Thymus (tissue), 11 donors: ENCODE data around the gene LDB3. TPM values are rescaled to one million over a fixed set of nuclear protein-coding genes. Genes with fewer than 3 reads are reported as not detected.
"Not testable (repeated sequence)": the region's sequence is repeated elsewhere in the genome, so short reads cannot be mapped to it uniquely, and the experiment has no call there.

Experiments
- DNase-seq, 9 donors: peaks; one replicate each; pipeline ENCODE4 v3.0.0-alpha.2; 2013; ENCODE audit warnings: low spot score in 9 of 9, low read depth in 6 of 9, missing footprints in 1 of 9
- H3K27ac ChIP-seq, 2 donors: one replicate each; pipeline ENCODE4 v1.5.1; 2013; ENCODE audit warnings: control low read depth in 1 of 2, low read depth in 1 of 2, low read length in 1 of 2, mild to moderate bottlenecking in 1 of 2, moderate library complexity in 1 of 2
- H3K27me3 ChIP-seq, 2 donors: one replicate each; pipeline ENCODE4 v1.5.1; 2013; ENCODE audit warnings: low read length in 1 of 2; ENCODE audit not compliant: control insufficient read depth in 2 of 2, insufficient read depth in 1 of 2
- H3K36me3 ChIP-seq, 2 donors: one replicate each; pipeline ENCODE4 v1.5.1; 2013; ENCODE audit warnings: low read length in 1 of 2, mild to moderate bottlenecking in 1 of 2, moderate library complexity in 1 of 2; ENCODE audit not compliant: control insufficient read depth in 2 of 2, insufficient read depth in 2 of 2
- H3K4me1 ChIP-seq, 2 donors: one replicate each; pipeline ENCODE4 v1.5.1; 2013; ENCODE audit warnings: low read length in 2 of 2; ENCODE audit not compliant: control insufficient read depth in 2 of 2, insufficient read depth in 2 of 2
- H3K4me3 ChIP-seq, 2 donors: one replicate each; pipeline ENCODE4 v1.5.1; 2013; ENCODE audit warnings: low read length in 2 of 2, control low read depth in 1 of 2, mild to moderate bottlenecking in 1 of 2
- H3K9me3 ChIP-seq, 2 donors: one replicate each; pipeline ENCODE4 v1.5.1; 2013; ENCODE audit warnings: low read length in 1 of 2, mild to moderate bottlenecking in 1 of 2; ENCODE audit not compliant: control insufficient read depth in 2 of 2, insufficient read depth in 1 of 2
- WGBS: extraction: QIAGEN DNeasy Blood & Tissue Kit; methylation state at CpG from one replicate; pipeline ENCODE4 v1.1.7; 2013; 5-methylcytosine and 5-hydroxymethylcytosine counted together
- polyA plus RNA-seq: library from polyadenylated mRNA; stranded (reverse); fragments of 200-250 nt; gene quantifications from one replicate; pipeline ENCODE4 v1.2.3, GENCODE V29; 2013
- total RNA-seq: library from RNA; stranded (reverse); fragments of 120-200 nt; gene quantifications from one replicate; pipeline ENCODE4 v1.2.4, GENCODE V29; 2013
- donor health status: healthy.

Gene LDB3
- total and polyA plus RNA-seq, 2 donors, result 0.38 to 2.9 TPM

DNA sequence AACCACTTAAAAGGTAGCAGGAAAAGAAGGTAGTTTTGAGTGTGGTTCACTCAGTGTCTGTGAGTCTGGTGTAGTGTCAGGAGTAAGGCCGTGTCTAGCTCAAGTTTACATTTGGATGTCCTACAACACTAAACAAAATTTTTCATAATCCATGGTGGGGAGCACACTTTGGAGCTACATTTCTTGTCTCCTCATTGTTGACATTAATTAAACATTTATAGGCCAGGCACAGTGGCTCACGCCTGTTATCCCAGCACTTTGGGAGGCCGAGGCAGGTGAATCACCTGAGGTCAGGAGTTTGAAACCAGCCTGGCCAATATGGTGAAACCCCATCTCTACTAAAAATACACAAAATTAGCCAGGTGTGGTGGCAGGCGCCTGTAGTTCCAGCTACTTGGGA, 67.0 kb downstream of the LDB3 start:
- not testable (repeated sequence) for H3K27ac ChIP-seq, H3K9me3 ChIP-seq, H3K27me3 ChIP-seq, H3K4me1 ChIP-seq, H3K36me3 ChIP-seq, H3K4me3 ChIP-seq, DNase-seq
- WGBS, result 92% methylated on average over 4 of the region's 4 CpGs

DNA sequence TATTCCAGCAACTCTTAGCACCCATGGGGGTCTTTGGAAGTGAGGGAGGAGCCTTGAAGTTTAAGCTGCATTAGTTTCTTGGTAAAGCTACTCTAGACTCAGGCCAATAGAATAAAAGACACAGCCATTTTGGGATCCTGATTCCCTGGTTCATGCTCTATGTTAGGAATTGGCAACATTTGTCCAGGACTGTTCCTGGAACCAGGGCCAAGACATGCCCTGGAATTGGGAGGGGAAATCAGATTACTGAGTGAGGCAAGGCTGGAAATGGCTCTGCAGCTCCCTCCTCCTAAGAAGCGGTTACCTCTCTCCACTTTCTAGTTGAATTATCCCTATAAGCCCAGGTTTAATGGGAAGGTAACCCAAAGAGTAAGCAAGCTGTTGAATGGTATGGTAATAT, 73.9 kb downstream of the LDB3 start:
- no peak overlapping the region for H3K27ac ChIP-seq
- H3K9me3 ChIP-seq, result no peaks in the 10 kb centered on the region
- no peak overlapping the region for H3K4me3 ChIP-seq
- H3K27me3 ChIP-seq, result no peaks in the 10 kb centered on the region
- H3K36me3 ChIP-seq, result no peaks in the 10 kb centered on the region
- DNase-seq, result no peak
- H3K4me1 ChIP-seq, result no peaks in the 10 kb centered on the region
- 100% methylated on average over 1 of the region's 1 CpG for WGBS

DNA sequence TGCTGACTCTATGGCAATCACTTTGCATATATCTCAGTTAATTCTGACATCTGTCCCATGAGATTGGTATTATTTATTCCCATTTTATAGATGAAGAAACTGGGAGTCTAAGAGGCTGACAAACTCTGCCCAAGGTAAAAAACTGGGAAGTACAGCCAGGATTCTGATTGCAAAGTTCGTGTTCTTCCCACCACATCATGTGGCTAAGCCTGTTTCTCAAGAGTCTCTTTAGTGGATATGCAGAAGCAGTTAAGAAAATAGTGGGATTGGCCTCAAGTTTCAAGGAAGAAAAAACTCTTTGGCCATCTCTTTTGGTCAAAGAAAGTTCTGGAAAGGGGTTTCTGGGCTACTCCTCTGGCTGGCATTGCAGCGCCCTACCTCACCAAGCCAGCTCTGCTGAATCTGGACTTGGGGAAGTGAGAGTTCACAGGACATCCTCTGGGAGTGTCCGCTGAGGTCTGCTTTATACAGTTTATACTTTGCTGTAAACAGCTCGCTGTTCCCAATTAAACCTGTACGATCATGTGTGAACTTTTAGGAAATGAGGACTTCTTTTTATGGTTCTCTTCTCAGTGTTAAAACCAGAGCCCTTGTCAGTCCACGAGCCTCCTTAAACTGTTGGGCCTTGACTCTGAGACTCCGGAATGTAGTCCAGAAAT, 75.9 kb downstream of the LDB3 start:
- H3K36me3 ChIP-seq, result no peaks in the 10 kb centered on the region
- no peak overlapping the region for H3K4me3 ChIP-seq
- 85% methylated on average over 7 of the region's 7 CpGs for WGBS
- H3K27ac ChIP-seq, result no peak overlapping the region
- no peaks in the 10 kb centered on the region for H3K9me3 ChIP-seq
- no peaks in the 10 kb centered on the region for H3K27me3 ChIP-seq
- H3K4me1 ChIP-seq, result no peaks in the 10 kb centered on the region
- DNase-seq, result no peak

DNA sequence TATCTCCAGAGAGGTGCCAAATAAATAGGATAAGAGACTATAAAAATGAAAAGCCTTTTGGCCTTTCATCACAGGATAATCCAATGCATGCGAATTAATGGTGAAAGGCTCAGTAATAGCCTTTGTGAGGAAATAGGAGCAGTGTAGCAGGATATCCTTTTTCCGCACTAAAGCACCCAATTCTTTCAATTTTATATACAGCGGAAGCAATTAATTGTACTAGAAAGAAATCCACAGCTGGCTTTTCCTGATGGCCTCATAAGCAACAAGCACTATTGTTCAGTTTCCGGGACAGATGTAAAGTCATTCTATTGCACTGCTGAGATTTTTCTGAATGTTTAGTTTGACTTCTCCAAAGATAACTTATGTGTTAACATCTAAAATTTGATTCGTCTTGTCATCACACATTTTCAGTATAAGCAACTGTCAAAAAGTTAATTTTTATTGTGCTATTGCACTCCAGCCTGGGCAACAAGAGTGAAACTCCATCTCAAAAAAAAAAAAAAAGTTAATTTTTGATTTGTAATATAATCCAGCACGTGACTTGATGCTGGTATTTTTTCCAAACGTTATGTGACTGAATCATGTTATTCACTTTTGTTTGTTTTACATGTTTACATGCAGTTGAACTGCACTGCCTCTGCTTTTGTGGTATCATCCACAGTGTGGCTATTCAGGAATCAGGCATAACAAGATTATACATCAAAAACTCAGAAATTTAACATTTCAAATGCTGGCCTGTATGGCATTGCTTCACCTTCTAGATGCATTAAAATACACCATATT, 79.7 kb downstream of the LDB3 start:
- Histone ChIP-seq H3K4me3 (no peak overlapping the region), H3K4me1 (no peaks in the 10 kb centered on the region), H3K36me3 (no peaks in the 10 kb centered on the region), H3K27me3 (peaks cover 0 to 7% of the 10 kb centered on the region in 2 donors), H3K9me3 (no peaks in the 10 kb centered on the region), H3K27ac (no peak overlapping the region)
- WGBS, result 18% methylated on average over 7 of the region's 7 CpGs
- DNase-seq, result no peak

- Histone ChIP-seq H3K4me1 (no peaks in the 10 kb centered on the region), H3K27ac (no peak overlapping the region), H3K9me3 (no peaks in the 10 kb centered on the region), H3K4me3 (no peak overlapping the region), H3K36me3 (no peaks in the 10 kb centered on the region), H3K27me3 (peaks cover 10 to 24% of the 10 kb centered on the region in 2 donors)
- whole genome bisulfite sequencing, result 96% methylated on average over 9 of the region's 9 CpGs
- no peak for DNase-seq
Measured at GRCh38 chr10:86749854-86750253, 81.5 kb downstream of the LDB3 start.

DNA sequence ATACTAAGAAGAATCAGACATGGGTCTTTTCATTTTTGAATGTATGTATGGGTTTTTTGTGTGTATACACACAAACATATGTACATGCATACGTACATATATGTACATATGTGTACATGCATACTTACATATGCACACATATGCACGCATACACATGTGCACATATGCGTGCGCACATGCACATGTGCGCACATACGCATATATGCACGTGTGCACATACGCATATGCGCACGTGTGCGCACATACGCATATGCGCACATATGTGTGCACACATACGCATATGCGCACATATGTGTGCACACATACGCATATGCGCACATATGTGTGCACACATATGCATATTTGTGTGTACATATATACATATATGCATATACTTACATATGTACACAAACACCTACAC, 83.2 kb downstream of the LDB3 start:
- no peak overlapping the region for H3K4me3 ChIP-seq
- 98% methylated on average over 17 of the region's 17 CpGs for WGBS
- peaks cover 4 to 6% of the 10 kb centered on the region in 2 donors for H3K4me1 ChIP-seq
- H3K9me3 ChIP-seq, result no peaks in the 10 kb centered on the region
- H3K27ac ChIP-seq, result no peak overlapping the region
- H3K36me3 ChIP-seq, result no peaks in the 10 kb centered on the region
- no peak for DNase-seq
- H3K27me3 ChIP-seq, result peaks cover 23 to 38% of the 10 kb centered on the region in 2 donors

GRCh38 chr10:86752311-86752710, 84.0 kb downstream of the LDB3 start:
- WGBS, result 98% methylated on average over 4 of the region's 4 CpGs
- Histone ChIP-seq H3K4me1 (peaks cover 6 to 7% of the 10 kb centered on the region in 2 donors), H3K4me3 (no peak overlapping the region), H3K36me3 (no peaks in the 10 kb centered on the region), H3K27ac (no peak overlapping the region), H3K9me3 (no peaks in the 10 kb centered on the region), H3K27me3 (peaks cover 30 to 46% of the 10 kb centered on the region in 2 donors)
- DNase-seq, result no peak

DNA sequence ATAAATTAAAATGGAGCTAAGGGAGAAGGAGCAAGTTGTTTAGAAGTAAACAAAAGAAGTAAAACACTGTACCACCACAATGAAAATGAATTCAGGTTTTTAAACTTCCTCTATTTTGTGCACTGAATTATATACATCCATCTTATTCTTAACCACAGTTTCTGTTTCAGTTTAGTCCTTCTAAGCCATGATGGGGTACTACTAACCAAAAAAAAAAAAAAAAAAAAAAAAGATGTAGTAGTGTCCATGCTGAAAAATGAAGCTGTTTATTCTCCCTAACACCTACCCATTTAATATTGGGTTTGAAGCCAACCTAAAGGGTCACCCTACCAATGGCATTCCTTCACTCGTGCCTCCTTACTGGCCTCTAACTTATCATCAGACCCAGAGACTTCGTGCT, 84.7 kb downstream of the LDB3 start:
- DNase-seq, result no peak
- 99% methylated on average over 2 of the region's 2 CpGs for WGBS
- H3K9me3 ChIP-seq, result no peaks in the 10 kb centered on the region
- peaks cover 6 to 11% of the 10 kb centered on the region in 2 donors for H3K4me1 ChIP-seq
- no peaks in the 10 kb centered on the region for H3K36me3 ChIP-seq
- H3K27ac ChIP-seq, result no peak overlapping the region
- H3K4me3 ChIP-seq, result no peak overlapping the region
- H3K27me3 ChIP-seq, result peaks cover 37 to 53% of the 10 kb centered on the region in 2 donors

- Histone ChIP-seq H3K27ac (no peak overlapping the region), H3K27me3 (peaks cover 37 to 61% of the 10 kb centered on the region in 2 donors), H3K4me1 (peaks cover 6 to 11% of the 10 kb centered on the region in 2 donors), H3K36me3 (no peaks in the 10 kb centered on the region), H3K4me3 (no peak overlapping the region), H3K9me3 (no peaks in the 10 kb centered on the region)
- 95% methylated on average over 12 of the region's 12 CpGs for WGBS
- no peak for DNase-seq
Measured at GRCh38 chr10:86753638-86754434, 85.5 kb downstream of the LDB3 start.
